Neural cell (in vitro differentiated cells): ENCODE data around the gene SYVN1.

Source experiments
- EP300 ChIP-seq: fragments of 450-650 bp; conservative IDR thresholded peaks from 2 replicates; pipeline ENCODE4 v1.6.1; 2014; ENCODE audit warnings: antibody characterized with exemption, mild to moderate bottlenecking, moderate library complexity; ENCODE audit not compliant: poor library complexity, severe bottlenecking
- EZH2 ChIP-seq: fragments of 200-600, 300-800 bp; shearing (Covaris generic), sonication (generic); IDR thresholded peaks from 2 replicates; pipeline ENCODE4 v1.6.1; 2014; ENCODE audit warnings: antibody characterized with exemption, low read length, borderline replicate concordance, mild to moderate bottlenecking; ENCODE audit not compliant: insufficient read depth, poor library complexity, severe bottlenecking
- MXI1 ChIP-seq: fragments of 450-650 bp; conservative IDR thresholded peaks from 2 replicates; pipeline ENCODE4 v1.6.1; 2014; ENCODE audit warnings: antibody characterized with exemption, mild to moderate bottlenecking; ENCODE audit not compliant: poor library complexity, severe bottlenecking
- POLR2AphosphoS5 ChIP-seq: IDR thresholded peaks from 2 replicates; pipeline ENCODE4 v1.6.1; 2012
- RAD21 ChIP-seq: fragments of 450-650 bp; conservative IDR thresholded peaks from 2 replicates; pipeline ENCODE4 v1.6.1; 2014; ENCODE audit warnings: antibody characterized with exemption, mild to moderate bottlenecking, moderate library complexity
- SMC3 ChIP-seq: fragments of 450-650 bp; conservative IDR thresholded peaks from 2 replicates; pipeline ENCODE4 v1.6.1; 2014; ENCODE audit warnings: antibody characterized with exemption, mild to moderate bottlenecking, moderate library complexity; ENCODE audit not compliant: poor library complexity
- TAF1 ChIP-seq: IDR thresholded peaks from 2 replicates; pipeline ENCODE4 v1.6.1; 2012; ENCODE audit warnings: low read depth
- TF ChIP-seq, protein P1 (sequence below): fragments of 450-650 bp; IDR thresholded peaks from 2 replicates; pipeline ENCODE4 v1.5.1; 2014; ENCODE audit warnings: antibody characterized with exemption, mild to moderate bottlenecking, moderate library complexity; ENCODE audit not compliant: poor library complexity, severe bottlenecking
- TF ChIP-seq, protein P2 (sequence below): IDR thresholded peaks from 2 replicates; pipeline ENCODE4 v1.6.1; 2012; ENCODE audit warnings: borderline replicate concordance

DNA sequence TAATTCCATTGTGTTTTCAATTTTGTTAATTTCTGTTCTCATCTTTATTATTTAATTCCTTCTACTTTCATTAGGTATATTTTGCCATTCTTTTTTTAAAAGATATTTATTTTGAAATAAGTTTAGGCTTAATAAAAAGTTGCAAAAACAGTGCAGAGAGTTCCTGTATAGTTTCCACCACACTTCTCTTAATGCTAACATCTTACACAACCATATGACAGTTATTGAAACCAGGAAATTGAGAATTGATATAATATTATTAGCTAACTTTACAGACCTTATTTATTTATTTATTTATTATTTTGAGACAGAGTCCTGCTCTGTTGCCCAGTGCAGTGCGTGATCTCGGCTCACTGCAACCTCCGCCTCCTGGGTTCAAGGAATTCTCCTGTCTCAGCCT, 21.9 kb upstream of the SYVN1 start:
- TF ChIP-seq SMC3 (no peak), EZH2 (no peak), EP300 (no peak), RAD21 (no peak), TAF1 (no peak), POLR2AphosphoS5 (no peak), MXI1 (no peak)
- TF ChIP-seq, protein P1, sequence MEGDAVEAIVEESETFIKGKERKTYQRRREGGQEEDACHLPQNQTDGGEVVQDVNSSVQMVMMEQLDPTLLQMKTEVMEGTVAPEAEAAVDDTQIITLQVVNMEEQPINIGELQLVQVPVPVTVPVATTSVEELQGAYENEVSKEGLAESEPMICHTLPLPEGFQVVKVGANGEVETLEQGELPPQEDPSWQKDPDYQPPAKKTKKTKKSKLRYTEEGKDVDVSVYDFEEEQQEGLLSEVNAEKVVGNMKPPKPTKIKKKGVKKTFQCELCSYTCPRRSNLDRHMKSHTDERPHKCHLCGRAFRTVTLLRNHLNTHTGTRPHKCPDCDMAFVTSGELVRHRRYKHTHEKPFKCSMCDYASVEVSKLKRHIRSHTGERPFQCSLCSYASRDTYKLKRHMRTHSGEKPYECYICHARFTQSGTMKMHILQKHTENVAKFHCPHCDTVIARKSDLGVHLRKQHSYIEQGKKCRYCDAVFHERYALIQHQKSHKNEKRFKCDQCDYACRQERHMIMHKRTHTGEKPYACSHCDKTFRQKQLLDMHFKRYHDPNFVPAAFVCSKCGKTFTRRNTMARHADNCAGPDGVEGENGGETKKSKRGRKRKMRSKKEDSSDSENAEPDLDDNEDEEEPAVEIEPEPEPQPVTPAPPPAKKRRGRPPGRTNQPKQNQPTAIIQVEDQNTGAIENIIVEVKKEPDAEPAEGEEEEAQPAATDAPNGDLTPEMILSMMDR, result no peak
- TF ChIP-seq, protein P2, sequence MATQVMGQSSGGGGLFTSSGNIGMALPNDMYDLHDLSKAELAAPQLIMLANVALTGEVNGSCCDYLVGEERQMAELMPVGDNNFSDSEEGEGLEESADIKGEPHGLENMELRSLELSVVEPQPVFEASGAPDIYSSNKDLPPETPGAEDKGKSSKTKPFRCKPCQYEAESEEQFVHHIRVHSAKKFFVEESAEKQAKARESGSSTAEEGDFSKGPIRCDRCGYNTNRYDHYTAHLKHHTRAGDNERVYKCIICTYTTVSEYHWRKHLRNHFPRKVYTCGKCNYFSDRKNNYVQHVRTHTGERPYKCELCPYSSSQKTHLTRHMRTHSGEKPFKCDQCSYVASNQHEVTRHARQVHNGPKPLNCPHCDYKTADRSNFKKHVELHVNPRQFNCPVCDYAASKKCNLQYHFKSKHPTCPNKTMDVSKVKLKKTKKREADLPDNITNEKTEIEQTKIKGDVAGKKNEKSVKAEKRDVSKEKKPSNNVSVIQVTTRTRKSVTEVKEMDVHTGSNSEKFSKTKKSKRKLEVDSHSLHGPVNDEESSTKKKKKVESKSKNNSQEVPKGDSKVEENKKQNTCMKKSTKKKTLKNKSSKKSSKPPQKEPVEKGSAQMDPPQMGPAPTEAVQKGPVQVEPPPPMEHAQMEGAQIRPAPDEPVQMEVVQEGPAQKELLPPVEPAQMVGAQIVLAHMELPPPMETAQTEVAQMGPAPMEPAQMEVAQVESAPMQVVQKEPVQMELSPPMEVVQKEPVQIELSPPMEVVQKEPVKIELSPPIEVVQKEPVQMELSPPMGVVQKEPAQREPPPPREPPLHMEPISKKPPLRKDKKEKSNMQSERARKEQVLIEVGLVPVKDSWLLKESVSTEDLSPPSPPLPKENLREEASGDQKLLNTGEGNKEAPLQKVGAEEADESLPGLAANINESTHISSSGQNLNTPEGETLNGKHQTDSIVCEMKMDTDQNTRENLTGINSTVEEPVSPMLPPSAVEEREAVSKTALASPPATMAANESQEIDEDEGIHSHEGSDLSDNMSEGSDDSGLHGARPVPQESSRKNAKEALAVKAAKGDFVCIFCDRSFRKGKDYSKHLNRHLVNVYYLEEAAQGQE, result no peak
